DMS 273 (cell line): ENCODE data around the gene PNMA6A.
A peak's percentile ranks its signal among the peaks of the same experiment; 100 is the strongest.
"Not testable (repeated sequence)": the region's sequence is repeated elsewhere in the genome, so short reads cannot be mapped to it uniquely, and the experiment has no call there.

Source experiments
- DNase-seq: peaks from one replicate; lab custom pipeline; 2025; ENCODE audit not compliant: unreplicated experiment; lab: John Stamatoyannopoulos, UW

The PNMA6A gene

DNA sequence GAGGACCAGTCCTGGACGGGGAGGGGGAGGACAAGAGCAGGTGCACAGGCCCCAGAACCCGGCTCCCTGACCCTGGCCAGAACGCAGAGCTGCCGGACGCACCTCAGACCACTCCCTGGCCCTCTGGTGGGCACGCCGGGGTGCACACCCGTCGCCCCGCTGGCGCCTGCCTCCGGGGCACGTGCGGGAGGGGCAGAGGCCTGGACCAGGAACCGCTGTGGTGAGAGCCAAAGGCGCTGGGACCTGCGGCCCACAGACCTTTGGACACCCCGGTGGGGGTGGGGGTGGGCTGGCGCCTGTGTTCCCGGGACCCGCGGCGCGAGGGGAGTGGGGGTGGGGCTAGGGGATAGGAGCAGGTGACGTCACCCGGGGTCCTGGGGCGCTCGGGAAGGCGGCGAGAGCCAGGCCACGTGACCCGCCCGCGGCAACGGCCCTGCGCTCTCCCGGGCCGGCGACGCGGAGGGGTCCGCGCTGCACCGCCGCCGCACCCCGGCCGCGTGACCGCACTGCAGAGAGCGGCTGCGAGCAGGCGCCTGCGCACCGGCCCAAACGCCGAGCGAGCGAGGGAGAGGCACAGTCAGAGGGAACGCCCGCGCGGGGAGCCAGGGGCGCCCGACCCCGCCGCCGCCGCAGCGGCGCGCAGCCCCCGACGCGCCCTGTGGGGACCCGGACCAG is at the start of gene PNMA6A:
Gene PNMA6A (plus strand): TSS at position 546 of the 675 bp plus-strand sequence. CDS start 609 bp downstream, outside the sequence.
- not testable (repeated sequence) for DNase-seq

DNA sequence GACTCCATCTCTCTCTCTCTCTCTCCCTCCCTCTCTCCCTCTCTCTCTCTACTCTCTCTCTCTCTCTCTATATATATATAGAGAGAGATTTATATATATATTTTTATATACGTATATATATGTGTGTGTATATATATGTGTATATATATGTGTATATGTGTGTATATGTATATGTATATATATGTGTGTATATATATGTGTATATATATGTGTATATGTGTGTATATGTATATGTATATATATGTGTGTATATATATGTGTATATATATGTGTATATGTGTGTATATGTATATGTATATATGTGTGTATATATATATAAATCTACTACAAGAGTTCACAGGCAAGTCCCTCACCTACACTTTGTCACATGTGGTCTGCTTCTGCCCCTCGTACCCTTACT is 45.8 kb upstream of the PNMA6A start:
- not testable (repeated sequence) for DNase-seq

DNA sequence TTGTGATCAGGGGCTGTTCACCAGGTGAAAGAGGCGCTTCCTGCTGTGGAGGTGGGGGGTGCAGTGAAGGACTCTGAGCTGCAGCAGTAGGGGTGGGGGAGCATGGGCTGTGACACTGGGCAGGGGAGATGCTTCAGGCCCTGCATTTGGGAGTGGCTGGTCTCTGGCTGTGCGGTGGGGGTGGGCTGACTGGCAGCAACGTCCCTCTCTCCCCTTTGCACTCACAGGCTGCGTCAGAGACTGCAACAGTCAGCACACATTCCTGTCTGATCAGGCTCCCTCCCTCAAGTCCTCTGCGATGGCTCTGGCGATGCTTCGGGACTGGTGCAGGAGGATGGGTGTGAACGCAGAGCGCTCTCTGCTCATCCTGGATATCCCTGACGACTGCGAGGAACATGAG is 43.8 kb upstream of the PNMA6A start:
- not testable (repeated sequence) for DNase-seq

DNA sequence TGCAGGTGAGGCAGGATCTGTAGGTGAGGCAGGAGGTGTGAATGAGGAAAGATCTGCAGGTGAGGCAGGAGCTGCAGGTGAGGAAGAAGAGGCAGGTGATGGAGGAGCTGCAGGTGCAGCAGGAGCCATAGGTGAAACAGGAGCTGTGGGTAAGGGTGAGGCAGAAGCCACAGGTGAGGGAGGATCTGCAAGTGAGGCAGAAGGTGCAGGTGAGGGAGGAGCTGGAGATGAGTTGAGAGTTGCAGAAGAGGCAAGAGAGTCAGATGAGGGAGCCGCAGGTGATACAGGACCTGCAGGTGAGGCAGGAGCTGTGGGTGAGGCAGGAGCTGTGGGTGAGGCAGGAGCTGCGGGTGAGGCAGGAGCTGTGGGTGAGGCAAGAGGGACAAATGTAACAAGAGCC is 43.1 kb upstream of the PNMA6A start:
- DNase-seq: no peak

DNA sequence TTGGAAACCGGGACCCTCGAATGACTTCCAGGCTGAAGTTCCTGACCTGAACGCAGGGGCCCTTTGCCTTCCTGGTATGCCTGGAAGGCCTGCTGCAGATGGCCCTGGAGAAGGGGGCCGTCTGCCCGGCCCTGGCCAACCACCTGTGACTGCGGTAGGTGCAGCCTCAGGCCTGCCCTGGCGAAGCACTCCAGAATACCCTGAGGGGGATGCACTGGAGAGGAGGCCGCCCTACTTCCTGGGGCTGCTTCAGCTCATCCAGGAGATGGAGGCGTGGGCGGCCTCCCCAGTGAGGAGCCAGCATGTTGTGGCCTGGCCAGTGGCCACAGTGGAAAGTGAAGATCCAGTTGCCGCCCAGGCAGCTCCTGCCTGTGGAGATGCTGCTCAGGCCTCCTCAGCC is 42.4 kb upstream of the PNMA6A start:
- DNase-seq: no peak

DNA sequence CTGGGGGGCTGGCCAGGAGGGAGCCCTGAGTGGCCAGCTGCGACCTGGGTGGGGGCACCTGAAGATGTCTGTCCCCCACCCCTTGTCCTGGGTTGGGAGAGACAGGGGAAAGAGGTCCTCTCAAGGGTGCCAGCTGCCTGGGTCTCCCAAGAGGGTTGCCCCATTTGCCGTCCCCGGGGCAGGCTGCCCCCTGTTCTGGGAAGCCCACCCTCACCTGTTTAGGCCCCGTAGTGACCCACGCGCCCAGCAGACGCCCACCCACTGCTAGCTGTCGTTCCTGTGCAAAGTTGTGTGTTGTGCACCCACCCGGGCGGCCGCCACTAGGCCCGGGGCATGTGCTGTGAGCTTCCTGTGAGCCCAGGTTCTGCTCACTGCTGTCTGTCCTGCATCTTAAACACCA is 41.5 kb upstream of the PNMA6A start:
- no peak for DNase-seq

DNA sequence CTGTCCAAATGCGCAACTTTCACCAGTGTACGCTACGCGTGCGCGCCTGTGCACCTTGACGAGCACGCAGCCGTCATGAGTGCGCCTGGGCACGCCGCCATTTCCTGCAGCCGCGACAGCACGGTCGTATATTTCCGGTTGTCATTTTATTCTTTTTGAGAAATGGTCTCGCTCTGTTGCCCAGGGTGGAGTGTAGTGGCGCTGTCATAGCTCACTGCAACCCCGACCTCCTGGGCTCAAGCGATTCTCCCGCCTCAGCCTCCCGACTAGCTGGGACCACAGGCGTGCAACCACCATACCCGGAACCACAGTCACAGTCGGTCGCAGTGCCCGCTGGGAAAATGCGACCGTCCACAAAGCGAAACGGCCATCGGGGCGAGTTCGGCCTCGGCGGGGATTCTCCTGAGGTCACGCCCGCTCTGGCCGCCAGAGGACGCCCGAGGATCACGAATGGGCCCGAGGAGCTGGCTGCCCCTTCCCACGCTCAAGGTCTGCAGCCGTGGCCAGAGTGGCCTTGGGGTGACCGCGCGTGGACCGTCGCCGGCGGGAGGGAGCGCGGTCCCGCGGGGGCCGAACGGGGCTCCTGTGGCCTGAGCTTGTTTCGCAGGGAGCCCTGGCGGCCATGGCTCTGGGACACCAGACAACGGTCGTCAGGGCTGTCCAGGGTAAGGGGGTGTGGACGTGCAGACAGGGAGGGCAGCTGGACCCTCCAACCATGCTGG is 39.7 kb upstream of the PNMA6A start:
- peak; percentile 73 for DNase-seq

DNA sequence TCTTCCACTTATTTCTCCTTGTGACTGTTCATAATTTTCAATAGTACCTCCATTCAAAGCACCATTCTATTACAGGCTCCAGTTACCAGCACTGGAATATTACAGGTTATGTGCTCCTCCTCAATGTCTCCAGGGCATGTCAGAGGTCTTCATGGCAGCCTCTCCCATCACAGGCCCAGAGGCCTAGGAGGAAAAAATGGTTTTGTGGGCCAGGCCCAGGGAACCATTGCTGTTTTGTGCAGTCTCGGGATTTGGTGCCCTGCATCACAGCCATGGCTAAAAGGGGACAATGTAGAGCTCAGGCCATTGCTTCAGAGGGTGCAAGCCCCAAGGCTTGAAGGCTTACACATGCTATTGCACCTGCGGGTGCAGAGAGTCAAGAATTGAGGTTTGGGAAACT is 23.2 kb upstream of the PNMA6A start:
- no peak for DNase-seq

DNA sequence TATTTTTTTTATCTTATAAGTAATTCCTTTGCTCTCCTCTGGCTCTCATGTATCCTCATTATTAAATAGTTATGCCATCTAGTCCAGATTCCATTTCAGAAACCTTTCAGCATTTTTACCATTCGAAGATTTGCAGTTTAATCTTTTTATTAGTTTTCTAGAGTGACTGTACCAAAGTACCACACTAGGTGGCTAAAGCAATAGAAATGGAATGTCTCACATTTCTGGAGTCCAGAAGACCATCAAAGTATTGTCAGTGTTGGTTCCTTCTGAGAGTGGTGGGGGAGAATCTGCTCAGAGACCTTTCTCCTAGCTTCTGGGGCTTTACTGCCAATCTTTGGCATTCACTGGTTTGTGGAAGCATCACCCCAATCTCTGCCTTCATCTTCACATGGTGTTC is 19.7 kb upstream of the PNMA6A start:
- no peak for DNase-seq

DNA sequence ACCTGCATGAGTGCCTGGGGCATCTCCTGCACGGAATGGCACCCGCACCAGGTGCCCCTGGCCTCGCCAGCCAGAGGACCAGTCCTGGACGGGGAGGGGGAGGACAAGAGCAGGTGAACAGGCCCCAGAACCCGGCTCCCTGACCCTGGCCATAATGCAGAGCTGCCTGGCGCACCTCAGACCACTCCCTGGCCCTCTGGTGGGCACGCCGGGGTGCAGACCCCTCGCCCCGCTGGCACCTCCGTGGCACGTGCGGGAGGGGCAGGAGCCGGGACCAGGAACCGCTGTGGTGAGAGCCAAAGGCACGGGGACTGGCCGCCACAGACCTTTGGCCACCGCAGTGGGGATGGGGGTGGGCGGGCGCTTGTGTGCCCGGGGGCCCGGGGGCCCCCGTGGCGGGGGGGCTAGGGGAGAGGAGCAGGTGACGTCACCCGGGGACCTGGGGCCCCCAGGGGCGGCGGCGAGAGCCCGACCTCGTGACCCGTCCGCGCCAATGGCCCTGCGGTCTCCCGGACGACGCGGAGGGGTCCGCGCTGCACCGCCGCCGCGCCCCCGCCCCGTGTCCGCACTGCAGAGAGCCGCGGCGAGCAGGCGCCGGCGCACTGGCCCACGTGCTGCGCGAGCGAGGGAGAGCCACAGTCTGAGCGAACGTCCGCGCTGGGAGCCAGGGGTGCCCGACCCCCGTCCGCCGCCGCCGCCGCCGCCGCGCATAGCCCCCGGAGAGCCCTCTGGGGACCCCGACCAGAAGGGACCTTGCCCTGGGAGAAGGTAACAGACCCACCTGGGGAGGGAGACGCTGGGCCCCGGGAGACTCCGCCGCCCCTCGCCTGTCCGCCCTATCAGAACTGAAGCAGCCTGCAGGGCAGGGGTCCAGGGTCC is 16.1 kb upstream of the PNMA6A start, which contains the start of gene PNMA3:
Gene PNMA3 (plus strand): TSS at position 600 of the 879 bp plus-strand sequence. CDS start 586 bp downstream, outside the sequence.
- peak; percentile 67 for DNase-seq

DNA sequence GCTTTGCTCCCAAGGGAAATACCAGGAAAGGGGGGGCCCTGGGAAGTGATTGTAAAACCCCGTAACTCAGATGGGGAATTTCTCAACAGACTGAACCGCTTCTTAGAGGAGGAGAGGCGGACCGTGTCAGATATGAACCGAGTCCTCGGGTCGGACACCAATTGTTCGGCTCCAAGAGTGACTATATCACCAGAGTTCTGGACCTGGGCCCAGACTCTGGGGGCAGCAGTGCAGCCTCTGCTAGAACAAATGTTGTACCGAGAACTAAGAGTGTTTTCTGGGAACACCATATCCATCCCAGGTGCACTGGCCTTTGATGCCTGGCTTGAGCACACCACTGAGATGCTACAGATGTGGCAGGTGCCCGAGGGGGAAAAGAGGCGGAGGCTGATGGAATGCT is 15.0 kb upstream of the PNMA6A start:
- DNase-seq: no peak

DNA sequence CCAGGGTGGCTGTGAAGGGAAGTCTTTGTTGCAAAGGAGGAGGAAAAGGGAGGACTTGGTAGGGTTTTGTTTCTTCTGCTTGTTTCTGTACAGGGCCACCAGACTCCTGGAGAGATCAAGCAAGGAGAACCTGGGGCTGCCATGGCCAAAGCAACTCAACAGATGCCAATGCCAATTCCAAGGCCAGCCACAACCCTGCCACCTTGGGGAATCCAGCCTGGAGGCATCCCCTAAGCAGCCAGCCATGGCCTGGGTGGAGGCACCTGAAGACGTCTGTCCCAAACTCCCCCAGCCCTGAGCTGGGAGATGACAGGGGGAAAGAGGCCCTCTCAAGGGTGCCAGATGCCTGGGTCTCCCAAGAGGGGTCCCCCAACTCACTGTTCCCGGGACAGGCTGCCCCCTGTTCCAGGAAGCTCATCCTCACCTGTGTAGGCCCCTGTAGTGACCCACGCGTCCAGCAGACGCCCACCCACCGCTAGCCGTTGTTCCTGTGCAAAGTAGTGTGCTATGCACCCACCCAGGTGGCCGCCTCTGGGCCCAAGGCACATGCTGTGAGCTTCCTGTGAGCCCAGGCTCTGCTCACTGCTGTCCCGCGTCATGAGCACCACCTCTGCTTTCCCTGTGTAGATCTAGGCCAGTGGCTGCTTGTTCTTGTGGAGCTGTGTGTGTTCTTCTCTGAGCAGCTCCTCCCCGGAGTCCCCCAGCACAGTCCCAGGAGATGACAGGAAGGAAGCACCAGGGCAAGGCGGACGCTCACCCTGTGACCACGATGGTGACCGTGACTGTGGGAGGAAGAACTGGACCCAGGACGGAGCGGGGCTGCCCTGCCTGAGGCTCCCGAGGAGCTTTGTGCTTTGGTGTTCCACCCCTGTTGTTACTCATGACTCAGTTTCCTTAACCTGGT is 12.8 kb upstream of the PNMA6A start:
- DNase-seq: no peak

DNA sequence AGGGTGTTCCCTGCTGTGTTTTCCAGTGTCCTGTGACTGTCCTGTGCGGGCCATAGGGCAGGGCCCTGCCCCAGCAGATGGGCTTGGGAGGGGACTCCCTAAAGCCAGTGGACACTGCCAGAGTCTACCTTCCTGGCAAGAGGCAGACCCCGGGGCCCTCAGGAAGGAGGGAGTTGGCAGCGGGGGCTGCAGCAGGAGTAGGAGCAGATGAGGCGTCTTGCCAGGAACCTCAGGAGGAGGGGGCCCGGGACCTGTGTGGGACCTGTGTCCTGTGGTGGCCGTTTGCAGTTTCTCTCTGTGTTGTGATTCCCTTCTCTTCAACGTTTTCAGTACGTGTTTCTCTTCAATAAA is 12.2 kb upstream of the PNMA6A start:
- DNase-seq: no peak

DNA sequence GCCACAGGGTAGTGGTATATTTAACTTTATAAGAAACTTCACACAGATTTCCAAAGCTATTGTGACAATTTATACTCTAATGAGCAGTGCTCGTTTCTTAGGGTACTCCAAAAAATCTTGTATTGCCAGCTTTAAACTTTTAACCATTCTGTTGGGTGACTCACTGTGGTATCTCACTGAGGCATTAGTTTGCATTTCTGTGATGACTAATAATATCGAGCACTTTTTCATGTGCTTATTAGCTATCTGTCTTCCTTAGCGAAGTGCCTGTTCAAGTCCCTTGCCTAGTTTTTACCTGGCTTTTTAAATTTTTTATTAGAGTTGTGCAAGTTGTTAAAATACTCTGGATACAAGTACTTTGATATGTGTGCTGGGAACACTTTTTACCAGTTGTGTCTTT is 10.5 kb upstream of the PNMA6A start:
- no peak for DNase-seq

DNA sequence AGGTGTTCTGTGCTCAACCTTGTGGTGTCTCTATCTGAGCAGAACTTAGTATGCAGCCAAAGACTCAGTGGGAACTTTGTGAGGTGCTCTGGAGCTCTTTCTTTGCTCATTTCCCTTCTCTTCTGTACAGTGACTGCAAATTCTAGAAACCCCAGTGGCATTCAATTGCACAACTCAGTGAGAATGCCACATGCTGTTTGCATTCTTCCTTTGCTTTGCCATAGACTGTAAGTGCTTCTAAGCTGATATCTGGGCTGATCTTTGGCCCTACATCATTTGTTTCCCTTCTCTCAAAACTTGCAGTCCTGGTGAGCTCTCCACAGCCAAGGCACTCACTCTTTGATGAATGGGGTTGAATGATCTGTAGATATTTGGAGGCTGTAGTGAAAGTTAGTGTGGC is 8.9 kb upstream of the PNMA6A start:
- no peak for DNase-seq

DNA sequence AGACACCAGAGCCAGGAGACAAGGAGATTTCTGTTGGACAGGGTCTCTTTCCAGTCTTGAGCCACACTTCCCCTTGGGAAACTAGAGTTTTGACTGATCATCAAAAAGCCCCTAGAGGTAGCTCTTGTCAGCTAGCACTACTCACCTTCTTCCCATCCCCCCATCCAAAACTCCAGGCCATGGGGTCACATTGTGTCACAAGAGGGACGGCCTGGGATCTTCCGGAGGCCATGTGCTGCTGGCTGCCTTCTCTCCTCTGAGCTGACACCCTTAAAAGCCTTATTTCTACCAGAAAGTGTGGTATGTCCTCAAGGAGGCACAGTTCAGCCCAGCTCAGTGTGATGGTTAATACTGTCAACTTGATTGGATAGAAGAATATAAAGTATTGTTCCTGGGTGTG is 8.2 kb upstream of the PNMA6A start:
- no peak for DNase-seq

DNA sequence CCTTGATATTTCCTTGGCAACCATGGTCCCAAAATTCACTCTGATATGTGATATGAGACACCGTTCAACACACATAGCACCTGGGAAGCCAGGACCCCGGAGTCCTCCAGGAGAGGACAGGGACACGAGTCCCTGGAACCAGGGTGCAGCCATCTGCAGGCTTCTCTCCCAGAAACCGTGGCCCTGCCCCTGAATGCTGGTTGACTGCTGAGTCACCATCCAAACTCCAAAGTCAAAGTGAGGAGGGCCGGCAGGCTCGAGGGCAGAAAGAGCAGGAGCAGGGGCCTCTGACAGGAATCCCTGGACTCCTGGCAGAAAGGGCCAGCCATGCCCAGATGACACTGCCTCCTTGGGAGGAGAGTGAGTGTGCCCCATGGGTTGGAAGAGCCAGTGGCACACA is 6.9 kb upstream of the PNMA6A start:
- no peak for DNase-seq

DNA sequence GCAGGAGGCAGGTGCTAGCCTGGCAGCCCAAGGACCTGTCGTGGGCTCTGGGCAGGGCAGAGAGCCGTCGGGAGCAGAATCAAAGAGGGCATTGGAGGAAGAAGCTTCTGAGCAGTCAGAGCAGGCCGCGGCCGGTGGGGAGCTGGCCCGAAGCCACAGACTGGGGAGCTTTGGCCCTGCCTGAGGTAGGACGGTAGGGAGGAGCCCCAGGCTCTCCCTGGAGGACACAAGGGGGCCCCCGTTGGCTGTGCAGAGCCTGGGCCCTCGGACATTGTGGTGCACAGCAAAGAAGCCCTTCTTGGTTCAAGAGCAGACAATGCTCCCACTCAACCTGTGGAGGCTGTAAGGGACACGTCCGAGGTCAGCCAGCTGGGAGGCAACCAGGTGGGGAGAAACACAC is 5.9 kb upstream of the PNMA6A start:
- not testable (repeated sequence) for DNase-seq

DNA sequence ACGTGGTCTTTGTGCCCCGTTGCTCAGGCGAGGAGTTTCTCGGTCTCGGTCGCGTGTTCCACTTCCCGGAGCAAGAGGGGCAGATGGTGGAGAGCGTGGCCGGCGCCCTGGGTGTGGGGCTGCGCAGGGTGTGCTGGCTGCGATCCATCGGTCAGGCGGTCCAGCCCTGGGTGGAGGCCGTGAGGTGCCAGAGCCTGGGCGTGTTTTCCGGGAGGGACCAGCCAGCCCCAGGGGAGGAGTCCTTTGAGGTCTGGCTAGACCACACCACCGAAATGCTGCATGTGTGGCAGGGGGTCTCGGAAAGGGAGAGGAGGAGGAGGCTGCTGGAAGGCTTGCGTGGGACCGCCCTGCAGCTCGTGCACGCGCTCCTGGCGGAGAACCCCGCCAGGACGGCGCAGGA is 1.1 kb downstream of the PNMA6A start:
- not testable (repeated sequence) for DNase-seq

DNA sequence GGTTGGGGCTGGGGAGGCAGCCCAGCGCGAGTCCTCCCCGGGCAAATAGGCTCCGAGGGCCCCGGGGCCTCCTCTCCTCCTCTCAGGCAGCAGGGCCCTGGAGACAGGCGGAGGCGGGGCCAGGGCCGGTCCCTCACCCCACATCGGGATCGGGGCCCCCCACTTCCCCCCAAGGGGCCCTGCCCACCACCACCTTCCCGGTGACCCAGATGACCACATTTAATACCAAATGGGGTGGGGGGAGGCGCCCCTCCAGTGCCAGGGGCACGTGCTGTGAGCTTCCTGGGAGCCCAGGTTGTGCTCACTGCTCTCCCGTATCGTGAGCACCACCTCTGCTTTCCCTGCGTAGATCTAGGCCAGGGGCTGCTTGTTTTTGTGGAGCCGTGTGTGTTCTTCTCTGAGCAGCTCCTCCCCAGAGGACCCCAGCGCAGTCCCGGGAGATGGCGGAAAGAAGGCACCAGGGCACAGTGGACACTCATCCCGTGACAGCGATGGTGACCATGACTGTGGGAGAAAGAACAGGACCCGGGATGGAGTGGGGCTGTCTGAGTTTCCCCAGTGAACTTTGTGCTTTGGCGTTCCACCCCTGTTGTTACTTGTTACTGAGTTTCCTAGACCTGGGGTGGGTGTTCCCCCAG is 2.1 kb downstream of the PNMA6A start:
- DNase-seq: no peak
